Body of pancreas (tissue), 4 donors: Measurements from ENCODE around the gene PSMB2.

ENCODE experiments used
- CTCF ChIP-seq, 7 experiments: fragments of 450-650 bp in 4 of 7; fragments of 200-600 bp in 3 of 7; sonication (generic) in 3 of 7; IDR thresholded peaks; one replicate each; pipeline ENCODE4 v1.5.1; 2016 to 2019; ENCODE audit warnings: antibody characterized with exemption in 7 of 7
- POLR2A ChIP-seq, 3 donors: fragments of 450-650 bp; IDR thresholded peaks; one replicate each; pipeline ENCODE4 v1.6.1; 2016; ENCODE audit warnings: antibody characterized with exemption in 3 of 3, mild to moderate bottlenecking in 2 of 3

- TF ChIP-seq CTCF (IDR thresholded peaks at IDR 0.05), result no peak
- no peak for TF ChIP-seq POLR2A (IDR thresholded peaks at IDR 0.05)
Measured at GRCh38 chr1:35574655-35575415, 66.5 kb downstream of the PSMB2 start.
